ENCODE data around the gene HLA-C. TPM values are rescaled to one million over a fixed set of nuclear protein-coding genes. Genes with fewer than 3 reads are reported as not detected.
A peak's percentile ranks its signal among the peaks of the same experiment; 100 is the strongest.
"Not testable (repeated sequence)": the region's sequence is repeated elsewhere in the genome, so short reads cannot be mapped to it uniquely, and the experiment has no call there.

The HLA-C gene
- total RNA-seq, 2 experiments from 2014 or later: 1,328 to 1,360 TPM

DNA sequence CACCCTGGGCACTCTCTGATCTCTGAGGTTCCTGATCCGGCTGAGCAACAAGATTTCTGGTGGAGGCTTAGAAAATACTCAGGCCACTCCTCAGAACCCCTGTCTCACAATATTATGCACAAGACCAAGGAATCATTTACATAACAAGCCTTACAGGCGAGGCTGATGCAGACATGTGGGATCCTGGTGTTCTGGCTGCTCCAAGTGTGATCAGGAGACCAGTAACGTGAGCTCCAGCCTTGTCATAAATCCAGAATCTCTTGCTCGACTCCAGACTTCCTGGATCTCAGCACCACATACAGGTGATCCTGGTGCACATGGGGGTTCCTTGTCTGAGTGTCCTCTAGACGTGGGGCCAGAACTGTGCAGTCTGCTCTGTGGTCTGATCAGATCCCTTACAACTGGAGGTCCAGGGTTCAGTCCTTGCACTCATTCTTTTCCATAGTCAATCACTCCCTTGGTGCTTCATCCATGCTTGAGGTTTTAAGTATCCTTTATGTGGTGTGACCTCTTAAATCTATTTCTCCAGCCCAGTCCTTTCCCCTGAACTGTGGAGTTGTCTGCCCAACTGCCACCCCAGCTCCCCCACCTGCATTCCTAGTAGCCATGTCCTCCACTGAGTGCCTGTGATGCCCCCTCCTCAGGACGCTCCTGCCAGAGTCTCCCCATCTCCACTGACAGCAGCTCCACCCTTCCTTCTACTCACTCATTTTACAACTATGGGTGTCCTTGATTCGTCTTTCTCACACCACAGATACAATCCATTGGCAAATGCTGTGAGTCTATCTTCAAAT, 5.1 kb downstream of the HLA-C start:
- Mint-ChIP-seq H3K9me3 (peaks cover 8% of the 10 kb centered on the region), H3K27ac (peak overlapping the region; percentile 25), H3K36me3 (peaks cover 33% of the 10 kb centered on the region), H3K4me3 (no peak overlapping the region), H3K27me3 (no peaks in the 10 kb centered on the region), H3K4me1 (peaks cover 22% of the 10 kb centered on the region)
- no peak for DNase-seq
- POLR2A ChIA-PET: no interaction called here
- ATAC-seq (ENCODE audit: low read depth): no peak

DNA sequence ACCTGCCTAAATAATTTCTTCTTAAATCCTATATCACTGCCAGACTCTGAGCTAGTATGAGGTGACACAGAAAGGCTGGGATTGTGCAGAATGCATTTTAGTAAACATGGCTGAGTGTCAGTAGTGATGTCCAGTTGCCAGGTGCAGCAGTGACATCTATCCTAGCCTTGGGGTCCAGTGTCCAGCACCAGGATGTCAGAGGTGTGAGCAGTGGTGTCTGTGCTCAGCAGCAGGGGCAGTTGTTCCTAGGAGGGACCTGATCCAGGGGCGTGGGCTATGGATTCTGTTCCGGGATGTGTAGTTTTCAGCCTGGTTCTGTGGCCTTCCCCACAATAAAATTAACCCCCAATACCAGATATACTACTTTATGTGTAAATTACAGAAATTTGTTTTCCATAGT, 6.0 kb downstream of the HLA-C start:
- peaks cover 22% of the 10 kb centered on the region for H3K4me1 Mint-ChIP-seq
- ATAC-seq (ENCODE audit: low read depth): no peak

DNA sequence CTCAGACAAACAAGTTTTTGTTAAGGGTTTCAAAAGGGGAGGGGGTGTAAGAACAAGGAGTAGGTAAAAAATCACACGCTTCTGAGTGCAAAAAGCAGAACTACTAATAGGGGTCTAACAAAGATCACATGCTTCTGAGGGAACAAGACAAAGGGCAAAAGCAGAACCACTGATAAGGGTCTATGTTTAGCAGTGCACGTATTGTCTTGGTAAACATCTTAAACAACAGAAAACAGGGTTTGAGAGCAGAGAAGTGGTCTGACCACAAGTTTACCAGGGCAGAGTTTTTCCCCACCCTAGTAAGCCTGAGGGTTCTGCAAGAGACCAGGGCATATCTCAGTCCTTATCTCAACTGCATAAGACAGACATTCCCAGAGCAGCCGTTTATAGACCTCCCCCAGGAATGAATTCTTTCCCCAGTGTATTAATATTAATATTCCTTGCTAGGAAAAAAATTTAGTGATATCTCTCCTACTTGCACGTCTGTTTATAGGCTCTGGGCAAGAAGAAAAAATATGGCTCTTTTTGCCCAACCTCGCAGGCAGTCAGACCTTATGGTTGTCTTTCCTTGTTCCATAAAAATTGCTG, 8.5 kb downstream of the HLA-C start:
- Mint-ChIP-seq H3K4me1 (peaks cover 12% of the 10 kb centered on the region), H3K9me3 (peaks cover 19% of the 10 kb centered on the region)
- POLR2A ChIA-PET: interaction anchor here (0.6 kb wide), 1 partner anchor 9 kb away, joined by 3 read pairs; no protein-coding TSS in a partner anchor

More for the DNA sequence above, 6.0 kb downstream of the HLA-C start:
- POLR2A ChIA-PET: interaction anchor here (0.7 kb wide), 1 partner anchor 86 kb away, joined by 3 read pairs; no protein-coding TSS in a partner anchor
- no peak overlapping the region for H3K27ac Mint-ChIP-seq
- H3K36me3 Mint-ChIP-seq: peaks cover 34% of the 10 kb centered on the region
- no peak for DNase-seq
- H3K9me3 Mint-ChIP-seq: peaks cover 14% of the 10 kb centered on the region
- H3K4me3 Mint-ChIP-seq: no peak overlapping the region
- no peaks in the 10 kb centered on the region for H3K27me3 Mint-ChIP-seq

DNA sequence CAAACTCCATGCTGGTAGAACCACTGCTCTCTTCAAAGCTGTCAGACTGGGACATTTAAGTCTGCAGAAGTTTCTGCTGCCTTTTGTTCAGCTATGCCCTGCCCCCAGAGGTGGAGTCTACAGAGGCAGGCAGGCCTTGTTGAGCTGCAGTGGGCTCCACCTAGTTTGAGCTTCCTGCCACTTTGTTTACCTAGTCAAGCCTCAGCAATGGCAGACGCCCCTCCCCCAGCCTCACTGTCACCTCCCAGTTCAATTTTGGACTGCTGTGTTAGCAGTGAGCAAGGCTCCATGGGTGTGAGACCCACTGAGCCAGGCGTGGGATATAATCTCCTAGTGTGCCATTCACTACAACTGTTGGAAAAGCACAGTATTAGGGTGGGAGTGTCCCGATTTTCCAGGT, 11.9 kb downstream of the HLA-C start:
- H3K27me3 Mint-ChIP-seq; H3K27ac Mint-ChIP-seq; ATAC-seq (ENCODE audit: low read depth); H3K36me3 Mint-ChIP-seq; DNase-seq; POLR2A ChIA-PET; H3K4me3 Mint-ChIP-seq; H3K4me1 Mint-ChIP-seq: not testable (repeated sequence)
- H3K9me3 Mint-ChIP-seq: peaks cover 19% of the 10 kb centered on the region

More for the DNA sequence above, 8.5 kb downstream of the HLA-C start:
- not testable (repeated sequence) for H3K27ac Mint-ChIP-seq; ATAC-seq (ENCODE audit: low read depth); H3K27me3 Mint-ChIP-seq; DNase-seq; H3K4me3 Mint-ChIP-seq
- H3K36me3 Mint-ChIP-seq: peaks cover 13% of the 10 kb centered on the region

DNA sequence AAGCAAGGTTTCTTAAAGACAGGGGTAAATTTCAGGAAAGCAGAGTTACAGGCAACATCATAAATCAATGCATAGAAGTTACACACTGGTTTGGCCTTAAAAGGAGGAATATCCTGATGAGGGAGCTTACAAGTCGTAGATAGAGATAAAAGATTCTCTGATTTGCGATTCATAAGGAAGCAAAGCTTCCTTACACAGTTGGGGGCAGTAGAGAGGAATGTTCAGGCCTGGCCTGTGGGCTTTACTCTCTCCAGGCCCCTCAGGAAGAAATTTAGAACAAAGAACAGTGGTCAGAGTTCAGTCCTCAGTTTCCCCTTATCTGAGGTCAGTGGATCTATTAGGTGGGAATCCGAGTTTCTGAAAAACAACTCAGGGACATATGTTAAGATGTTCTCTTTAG, 19.3 kb downstream of the HLA-C start:
- no peak overlapping the region for H3K27ac Mint-ChIP-seq
- POLR2A ChIA-PET: no interaction called here

DNA sequence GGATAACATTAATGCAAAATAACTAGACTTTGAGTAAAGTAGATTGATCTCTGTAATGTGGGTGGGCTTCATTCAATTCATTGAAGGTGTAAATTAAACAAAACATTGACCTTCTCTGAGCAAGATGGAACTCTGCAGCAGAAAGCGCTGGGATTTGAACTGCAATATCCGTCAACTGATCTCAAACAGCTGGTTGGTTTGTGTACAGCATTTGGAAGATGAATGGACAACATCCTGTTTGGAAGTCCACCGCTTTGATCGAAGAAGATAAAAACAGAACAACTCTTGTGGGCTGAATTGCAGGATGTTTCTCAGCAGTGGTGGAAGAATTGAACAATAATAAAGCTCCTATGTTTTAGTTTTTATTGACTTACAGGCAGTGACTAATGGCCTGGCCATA, 20.6 kb downstream of the HLA-C start:
- Mint-ChIP-seq H3K36me3 (peaks cover 7% of the 10 kb centered on the region), H3K27ac (no peak overlapping the region), H3K4me1 (peaks cover 2% of the 10 kb centered on the region), H3K4me3 (no peak overlapping the region), H3K27me3 (peaks cover 37% of the 10 kb centered on the region), H3K9me3 (peaks cover 18% of the 10 kb centered on the region)
- no peak for ATAC-seq (ENCODE audit: low read depth)
- DNase-seq: no peak
- POLR2A ChIA-PET: no interaction called here

More for the DNA sequence above, 19.3 kb downstream of the HLA-C start:
- DNase-seq (no peak), ATAC-seq (ENCODE audit: low read depth) (no peak)
- Mint-ChIP-seq H3K4me1 (peaks cover 2% of the 10 kb centered on the region), H3K27me3 (peaks cover 32% of the 10 kb centered on the region), H3K4me3 (no peak overlapping the region), H3K9me3 (peaks cover 11% of the 10 kb centered on the region), H3K36me3 (peaks cover 4% of the 10 kb centered on the region)

DNA sequence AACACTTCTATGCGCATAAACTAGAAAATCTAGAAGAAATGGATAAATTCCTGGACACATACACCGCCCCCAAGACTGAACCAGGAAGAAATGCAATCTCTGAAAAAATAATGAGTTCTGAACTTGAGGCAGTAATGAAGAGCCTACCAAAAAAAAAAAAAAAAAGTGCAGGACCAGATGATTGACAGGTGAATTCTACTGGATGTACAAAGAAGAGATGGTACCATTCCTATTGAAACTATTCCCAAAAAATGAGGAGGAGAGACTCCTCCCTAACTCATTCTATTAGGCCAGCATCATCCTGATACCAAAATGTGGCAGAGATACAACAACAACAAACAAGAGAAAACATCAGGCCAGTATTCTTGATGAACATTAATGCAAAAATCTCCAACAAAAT, 22.7 kb downstream of the HLA-C start:
- Mint-ChIP-seq H3K36me3 (peaks cover 7% of the 10 kb centered on the region), H3K4me1 (no peaks in the 10 kb centered on the region), H3K9me3 (peaks cover 19% of the 10 kb centered on the region), H3K4me3 (no peak overlapping the region), H3K27ac (no peak overlapping the region), H3K27me3 (peaks cover 40% of the 10 kb centered on the region)
- POLR2A ChIA-PET: no interaction called here
- ATAC-seq (ENCODE audit: low read depth) (no peak), DNase-seq (no peak)

DNA sequence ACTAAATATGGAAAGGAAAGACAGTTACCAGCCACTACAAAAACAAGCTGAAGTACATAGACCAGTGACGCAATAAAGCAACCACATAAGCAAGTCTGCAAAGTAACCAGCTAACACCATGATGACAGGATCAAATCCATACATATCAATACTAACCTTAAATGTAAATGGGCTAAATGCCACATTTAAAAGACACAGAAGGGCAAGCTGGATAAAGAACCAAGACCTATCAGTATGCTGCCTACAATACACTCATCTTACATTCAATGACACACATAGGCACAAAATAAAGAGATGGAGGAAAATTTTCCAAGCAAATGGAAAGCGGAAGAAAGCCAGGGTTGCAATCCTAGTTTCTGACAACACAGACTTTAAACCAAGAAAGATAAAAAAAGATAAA, 24.1 kb downstream of the HLA-C start:
- no peak overlapping the region for H3K27ac Mint-ChIP-seq
- no peaks in the 10 kb centered on the region for H3K4me1 Mint-ChIP-seq
- H3K36me3 Mint-ChIP-seq: peaks cover 7% of the 10 kb centered on the region
- H3K9me3 Mint-ChIP-seq: peaks cover 19% of the 10 kb centered on the region
- H3K27me3 Mint-ChIP-seq: peaks cover 43% of the 10 kb centered on the region
- POLR2A ChIA-PET: no interaction called here
- ATAC-seq (ENCODE audit: low read depth): no peak
- no peak overlapping the region for H3K4me3 Mint-ChIP-seq
- DNase-seq: no peak

DNA sequence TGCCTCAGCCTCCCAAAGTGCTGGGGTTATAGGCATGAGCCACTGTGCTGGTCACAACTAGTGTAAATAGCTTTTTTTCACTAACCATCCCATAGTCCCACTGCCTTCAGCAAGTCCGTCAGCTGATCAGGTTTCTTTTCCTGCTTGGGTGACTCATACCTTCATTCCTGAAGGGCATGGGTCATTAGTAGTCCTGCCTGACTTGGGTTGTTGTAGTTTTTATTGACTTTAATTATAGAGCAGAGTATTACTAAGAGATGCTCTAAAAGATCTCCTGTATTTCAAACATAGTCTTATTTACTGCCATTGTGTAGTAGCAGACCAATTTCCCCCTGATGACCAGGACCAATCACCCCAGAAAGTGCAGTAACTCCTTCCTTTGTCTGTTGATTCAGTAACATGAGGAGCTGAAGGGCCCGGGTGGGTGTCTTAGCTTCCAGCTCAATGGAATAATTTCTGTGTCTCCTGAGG, 25.8 kb downstream of the HLA-C start:
- no peak for ATAC-seq (ENCODE audit: low read depth)
- POLR2A ChIA-PET: no interaction called here
- Mint-ChIP-seq H3K9me3 (peaks cover 19% of the 10 kb centered on the region), H3K36me3 (peaks cover 7% of the 10 kb centered on the region), H3K27me3 (peaks cover 42% of the 10 kb centered on the region), H3K4me1 (no peaks in the 10 kb centered on the region), H3K4me3 (no peak overlapping the region), H3K27ac (no peak overlapping the region)
- DNase-seq: no peak

DNA sequence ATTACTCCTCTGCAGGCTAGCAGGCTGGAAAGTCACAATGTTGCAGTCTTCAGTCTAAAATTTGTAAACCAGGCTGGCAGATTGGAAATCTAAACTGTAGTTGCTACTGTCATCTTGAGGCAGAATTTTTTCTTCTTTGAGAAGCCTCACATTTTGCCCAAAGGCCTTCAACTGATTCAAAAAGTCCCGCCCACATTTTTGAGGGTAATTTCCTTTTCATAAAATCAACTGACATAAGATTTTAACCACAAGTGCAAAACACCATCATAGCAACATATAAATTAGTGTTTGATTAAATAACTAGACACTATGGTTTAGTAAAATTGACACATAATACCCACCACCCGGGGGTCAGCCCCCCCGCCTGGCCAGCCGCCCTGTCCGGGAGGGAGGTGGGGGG, 28.4 kb downstream of the HLA-C start:
- H3K4me1 Mint-ChIP-seq: no peaks in the 10 kb centered on the region
- H3K4me3 Mint-ChIP-seq: no peak overlapping the region
- peaks cover 31% of the 10 kb centered on the region for H3K27me3 Mint-ChIP-seq
- peaks cover 3% of the 10 kb centered on the region for H3K36me3 Mint-ChIP-seq
- no peak overlapping the region for H3K27ac Mint-ChIP-seq
- POLR2A ChIA-PET: no interaction called here
- no peak for ATAC-seq (ENCODE audit: low read depth)
- peaks cover 14% of the 10 kb centered on the region for H3K9me3 Mint-ChIP-seq
- no peak for DNase-seq

DNA sequence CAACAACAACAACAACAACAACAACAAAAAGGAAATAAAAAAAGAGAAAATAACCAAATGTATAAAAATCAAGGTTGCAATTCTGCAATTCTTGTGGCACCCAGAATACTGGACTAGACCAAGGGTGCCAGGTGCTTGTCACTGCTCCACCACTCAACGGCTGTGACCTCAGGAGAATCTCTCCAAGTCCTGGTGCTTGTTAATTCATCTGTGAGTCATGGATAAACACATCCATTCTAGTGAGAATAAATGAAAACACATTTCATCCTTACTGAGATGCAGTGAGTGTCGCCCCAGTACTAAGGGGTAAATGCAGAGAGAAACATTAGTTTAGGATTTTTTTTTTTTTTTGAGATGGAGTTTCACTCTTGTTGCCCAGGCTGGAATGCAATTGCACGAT, 32.0 kb downstream of the HLA-C start:
- Mint-ChIP-seq H3K27ac (no peak overlapping the region), H3K4me1 (no peaks in the 10 kb centered on the region), H3K27me3 (peaks cover 18% of the 10 kb centered on the region), H3K36me3 (no peaks in the 10 kb centered on the region), H3K4me3 (no peak overlapping the region), H3K9me3 (no peaks in the 10 kb centered on the region)
- POLR2A ChIA-PET: no interaction called here
- ATAC-seq (ENCODE audit: low read depth) (no peak), DNase-seq (no peak)

DNA sequence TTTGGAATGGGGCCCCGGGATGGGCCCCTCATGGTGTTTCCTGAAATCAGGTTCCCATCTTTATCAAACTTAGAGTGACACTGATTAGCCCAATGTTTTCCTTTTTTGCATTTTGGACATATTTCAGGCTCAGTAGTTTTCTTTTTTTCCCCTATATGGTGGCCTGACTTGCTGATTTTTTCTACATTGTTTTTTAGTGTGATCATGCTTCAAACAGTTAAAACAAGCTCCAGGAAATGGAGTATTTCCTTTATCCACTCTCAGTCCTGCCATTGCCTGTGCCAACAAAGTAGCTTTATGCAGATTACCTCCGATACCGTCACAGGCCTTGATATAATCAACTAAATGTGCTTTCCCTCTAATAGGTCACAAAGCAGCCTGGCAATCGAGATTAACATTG, 37.8 kb downstream of the HLA-C start:
- H3K4me3 Mint-ChIP-seq; ATAC-seq (ENCODE audit: low read depth); H3K27ac Mint-ChIP-seq; H3K9me3 Mint-ChIP-seq; H3K4me1 Mint-ChIP-seq; DNase-seq; H3K36me3 Mint-ChIP-seq; POLR2A ChIA-PET: not testable (repeated sequence)
- peaks cover 33% of the 10 kb centered on the region for H3K27me3 Mint-ChIP-seq

DNA sequence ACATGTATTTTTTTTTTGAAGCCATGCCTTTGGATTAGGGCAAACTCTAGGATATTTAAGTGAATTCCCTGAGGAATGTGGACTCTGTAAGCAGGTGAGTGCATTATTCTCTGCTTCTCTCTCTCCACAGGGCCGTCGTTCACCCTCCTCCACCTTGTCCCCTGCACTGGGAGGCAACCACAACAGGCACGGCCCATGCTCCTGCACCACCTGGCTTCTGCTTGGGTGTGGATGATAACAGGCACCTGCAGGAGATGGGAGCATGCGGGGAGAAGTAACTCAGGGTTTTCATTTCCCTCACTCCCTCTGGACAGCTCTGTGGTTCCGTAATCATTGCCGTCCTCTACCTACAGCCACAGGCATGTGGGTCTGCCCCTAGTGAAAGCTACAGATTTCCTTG, 43.4 kb downstream of the HLA-C start:
- Mint-ChIP-seq H3K4me1 (no peaks in the 10 kb centered on the region), H3K27me3 (peaks cover 22% of the 10 kb centered on the region), H3K9me3 (no peaks in the 10 kb centered on the region), H3K4me3 (no peak overlapping the region), H3K36me3 (no peaks in the 10 kb centered on the region), H3K27ac (no peak overlapping the region)
- POLR2A ChIA-PET: no interaction called here
- DNase-seq (no peak), ATAC-seq (ENCODE audit: low read depth) (no peak)

DNA sequence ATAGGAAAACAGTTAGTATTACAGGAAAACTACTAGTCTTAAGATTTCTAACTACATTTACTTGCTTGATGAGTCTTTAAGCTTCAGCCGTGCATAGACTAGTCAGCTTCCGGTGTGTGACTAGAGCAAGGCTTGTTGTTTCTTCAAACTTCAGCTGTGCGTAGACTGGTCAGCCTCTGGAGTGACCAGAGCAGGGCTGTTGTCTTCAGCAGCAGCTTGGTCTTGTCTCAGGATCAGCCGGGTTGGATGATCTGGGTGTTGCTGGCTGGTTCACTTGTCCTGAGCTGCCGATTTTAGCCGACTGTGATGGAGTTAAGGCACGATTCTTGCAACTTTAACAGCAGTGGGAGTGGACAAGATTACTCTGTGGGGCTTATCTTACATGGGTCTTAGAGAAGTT, 44.7 kb downstream of the HLA-C start:
- Mint-ChIP-seq H3K4me3 (no peak overlapping the region), H3K27me3 (peaks cover 16% of the 10 kb centered on the region), H3K27ac (no peak overlapping the region), H3K9me3 (no peaks in the 10 kb centered on the region), H3K4me1 (no peaks in the 10 kb centered on the region), H3K36me3 (no peaks in the 10 kb centered on the region)
- no peak for ATAC-seq (ENCODE audit: low read depth)
- DNase-seq: no peak
- POLR2A ChIA-PET: interaction anchor here (0.6 kb wide), 1 partner anchor 185 kb away, joined by 4 read pairs; no protein-coding TSS in a partner anchor
